GM21786 (cell line): ENCODE results near the gene KCTD15.
"Not testable (repeated sequence)": the region's sequence is repeated elsewhere in the genome, so short reads cannot be mapped to it uniquely, and the experiment has no call there.

ENCODE experiments used
- ATAC-seq: cut with Tn5 transposase; IDR thresholded peaks from one replicate; pipeline ENCODE4 v1.9.1; 2021; ENCODE audit not compliant: unreplicated experiment

KCTD15 gene

DNA sequence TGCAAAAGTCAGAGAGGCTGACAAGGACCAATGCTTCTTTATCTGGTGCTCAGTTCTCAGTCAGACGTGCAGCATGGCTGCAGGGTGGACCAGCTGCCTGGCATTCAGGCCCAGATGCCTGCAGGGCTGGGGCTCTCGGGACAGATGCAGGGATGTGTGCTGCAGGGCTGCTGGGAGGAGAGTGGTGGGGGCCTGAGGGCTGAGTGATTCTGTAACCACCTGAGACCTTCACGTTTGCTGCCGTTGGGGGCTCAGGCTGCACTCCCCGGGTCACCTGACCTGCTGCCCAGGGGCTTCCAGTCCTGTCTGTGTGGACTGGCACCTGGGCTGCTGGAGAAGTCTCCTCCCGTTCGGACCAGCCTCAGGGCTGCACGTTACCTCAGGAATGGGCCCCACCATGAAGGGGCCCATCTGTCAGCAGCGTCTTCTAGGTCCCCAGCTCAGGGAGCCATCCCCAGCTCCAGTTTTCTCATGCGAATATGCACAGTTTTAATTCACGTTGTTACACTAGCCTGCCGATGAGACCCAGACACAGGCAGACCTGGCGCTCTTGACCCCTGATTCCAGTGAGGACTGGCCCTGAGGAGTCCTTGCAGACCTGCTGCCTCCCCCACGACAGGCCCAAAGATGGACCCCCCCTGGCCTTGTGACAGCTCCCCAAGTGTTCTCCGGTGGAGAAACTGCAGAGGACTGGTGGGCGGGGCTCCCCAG, 16.9 kb downstream of the KCTD15 start:
- no peak for ATAC-seq

- no peak for ATAC-seq
Observed at GRCh38 chr19:33814181-33815165, 17.8 kb downstream of the KCTD15 start.

DNA sequence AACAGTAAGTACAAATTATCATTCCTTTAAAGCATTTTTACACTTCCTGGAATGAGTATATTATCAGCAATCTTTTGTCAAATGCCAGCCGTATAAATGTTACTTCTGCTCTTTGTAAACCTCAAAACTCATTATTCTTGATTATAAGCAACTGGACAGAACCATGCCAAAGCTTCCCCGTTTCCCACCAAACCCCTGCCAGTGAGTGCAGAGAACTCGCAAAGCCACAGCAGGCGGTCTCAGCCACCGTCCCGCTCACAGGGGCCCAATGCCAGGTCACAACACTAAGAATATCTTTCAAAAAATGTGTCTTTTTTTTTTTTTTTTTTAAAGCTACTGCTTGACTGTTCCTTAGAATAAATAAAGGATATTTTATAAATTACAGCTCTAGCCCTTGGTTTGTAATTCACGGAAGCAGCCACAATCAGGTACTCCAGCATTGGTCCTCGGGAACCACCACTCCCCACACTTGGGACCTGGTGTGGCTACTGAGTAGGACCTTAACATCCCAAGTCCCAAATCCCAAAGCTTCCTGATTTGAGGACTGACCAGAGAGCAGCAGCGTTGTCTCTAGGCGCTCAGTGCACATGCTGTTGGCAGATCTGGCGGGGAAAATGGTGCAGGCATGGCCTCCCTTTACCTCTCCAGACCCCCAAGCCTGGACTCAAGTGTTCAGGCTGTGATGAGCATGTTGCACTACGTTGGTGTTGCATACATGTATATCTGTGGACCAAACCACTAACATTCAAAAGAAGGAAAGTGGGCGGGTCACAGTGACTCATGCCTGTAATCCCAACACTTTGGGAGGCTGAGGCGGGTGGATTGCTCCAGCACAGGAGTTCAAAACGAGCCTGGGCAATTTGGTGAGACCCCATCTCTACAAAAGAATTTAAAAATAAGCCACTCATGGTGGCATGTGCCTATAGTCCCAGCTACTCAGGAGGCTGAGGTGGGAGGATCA, 19.0 kb downstream of the KCTD15 start:
- ATAC-seq, result no peak

DNA sequence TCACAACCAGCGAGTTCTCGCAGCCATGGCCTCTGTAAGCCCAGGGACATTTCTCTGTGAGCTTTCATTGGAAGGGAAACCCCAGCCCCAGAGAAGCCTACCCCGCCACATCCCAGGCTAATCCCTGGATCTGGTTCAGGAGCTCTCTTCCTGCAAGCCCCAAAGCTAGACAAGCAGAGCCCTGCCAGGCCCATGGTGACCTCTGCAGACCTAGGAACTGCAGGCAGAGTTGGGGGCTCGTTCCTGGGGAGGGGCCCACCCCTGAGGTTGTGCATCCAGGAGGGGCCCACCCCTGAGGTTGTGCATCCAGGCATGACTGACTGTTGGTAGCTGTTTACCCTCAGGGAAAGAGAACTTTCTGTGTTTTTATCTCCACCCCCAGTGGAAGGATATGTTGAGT, 21.7 kb downstream of the KCTD15 start:
- no peak for ATAC-seq

DNA sequence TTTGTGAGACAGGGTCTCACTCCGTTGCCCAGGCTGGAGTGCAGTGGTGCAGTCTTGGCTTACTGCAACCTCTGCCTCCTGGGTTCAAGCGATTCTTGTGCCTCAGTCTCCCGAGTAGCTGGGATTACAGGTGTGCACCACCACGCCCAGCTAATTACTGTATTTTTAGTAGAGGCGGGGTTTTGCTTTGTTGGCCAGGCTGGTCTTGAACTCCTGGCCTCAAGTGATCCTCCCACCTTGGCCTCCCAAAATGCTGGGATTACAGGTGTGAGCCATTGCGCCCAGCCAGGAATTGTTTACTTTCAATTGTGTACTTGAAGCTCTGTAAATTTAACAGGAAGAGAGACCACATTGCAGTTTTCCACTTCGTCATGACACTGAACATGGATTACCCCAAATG, 22.4 kb downstream of the KCTD15 start:
- not testable (repeated sequence) for ATAC-seq

- ATAC-seq, result no peak
Observed at GRCh38 chr19:33819506-33819879, 22.8 kb downstream of the KCTD15 start.

- ATAC-seq, result no peak
Observed at GRCh38 chr19:33819880-33820781, 23.5 kb downstream of the KCTD15 start.

DNA sequence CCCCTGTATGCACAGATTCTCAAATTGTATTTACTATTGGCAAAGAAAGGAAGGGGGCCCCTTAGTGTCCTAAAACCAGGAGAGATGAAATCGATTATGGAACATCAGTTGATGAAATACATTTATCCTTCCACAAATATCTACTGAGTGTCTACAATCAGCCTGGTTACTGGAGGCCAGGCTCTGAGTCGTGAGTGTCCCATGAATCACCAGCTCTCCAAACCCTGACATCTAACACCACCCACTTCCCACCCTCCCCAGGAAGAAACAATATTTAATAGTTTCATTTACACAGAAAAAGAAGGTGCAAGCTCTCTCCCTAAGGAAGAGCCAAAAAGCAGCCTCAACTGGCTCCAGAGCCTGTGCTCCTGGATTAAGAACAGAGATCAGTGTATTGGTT, 25.2 kb downstream of the KCTD15 start:
- ATAC-seq, result no peak

- ATAC-seq, result no peak
Observed at GRCh38 chr19:33823341-33823740, 26.7 kb downstream of the KCTD15 start.

DNA sequence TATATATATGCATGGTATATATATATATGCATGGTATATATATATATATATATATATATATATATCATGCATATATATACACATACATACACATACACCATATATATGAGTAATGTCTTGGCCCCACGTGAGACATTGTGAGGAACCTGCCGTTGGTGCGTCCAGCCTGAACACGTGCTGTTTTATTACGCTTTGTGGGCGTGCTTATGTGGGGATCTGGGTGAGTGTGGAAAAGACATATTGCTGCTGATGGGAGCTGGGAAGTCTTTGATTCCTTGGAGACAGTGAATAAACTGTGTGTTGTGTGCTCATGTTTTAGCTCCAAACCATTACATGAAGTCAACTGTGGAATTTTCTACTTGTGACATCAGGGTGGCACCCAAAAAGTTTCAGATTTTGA, 28.9 kb downstream of the KCTD15 start:
- ATAC-seq, result no peak

DNA sequence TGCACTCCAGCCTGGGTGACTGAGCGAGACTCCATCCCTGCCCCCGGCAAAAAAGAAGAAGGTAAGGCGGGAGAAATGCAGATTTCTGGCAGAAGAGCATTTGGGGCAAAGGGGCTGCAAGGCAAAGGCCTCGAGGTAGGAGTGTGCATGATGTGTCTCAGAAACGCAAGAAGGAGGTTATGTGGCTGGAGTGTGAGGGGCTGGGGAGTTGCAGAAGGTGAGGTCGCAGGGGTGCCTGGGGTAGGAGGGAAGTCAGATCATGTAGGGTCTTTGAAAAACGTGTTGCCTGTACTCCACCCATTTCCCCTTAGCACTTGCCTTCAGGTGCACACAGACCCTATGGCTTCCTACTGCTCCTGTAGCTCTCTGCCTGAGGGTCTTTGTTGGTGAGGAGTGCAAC, 29.9 kb downstream of the KCTD15 start:
- no peak for ATAC-seq

- ATAC-seq, result no peak
Observed at GRCh38 chr19:33828266-33829075, 31.8 kb downstream of the KCTD15 start.

DNA sequence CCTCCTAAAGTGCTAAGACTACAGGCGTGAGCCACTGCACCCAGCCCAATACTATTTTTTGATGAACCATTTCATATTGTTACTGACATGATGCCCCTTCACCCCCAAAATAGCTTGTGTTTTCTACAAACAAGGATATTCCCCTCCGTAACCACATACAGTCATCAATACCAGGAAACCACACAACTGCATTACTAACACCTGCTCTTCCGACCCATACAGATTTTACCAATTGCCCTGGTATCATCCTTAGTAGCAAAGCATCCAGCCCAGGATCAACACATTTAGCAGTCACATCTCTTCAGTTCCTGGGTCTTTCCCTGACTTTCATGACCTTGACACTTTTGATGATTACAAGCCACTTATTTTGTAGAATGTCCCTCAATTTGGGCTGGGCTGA, 33.6 kb downstream of the KCTD15 start:
- no peak for ATAC-seq

- no peak for ATAC-seq
Observed at GRCh38 chr19:33831825-33832224, 35.2 kb downstream of the KCTD15 start.

- no peak for ATAC-seq
Observed at GRCh38 chr19:33832633-33833032, 36.0 kb downstream of the KCTD15 start.

- ATAC-seq, result no peak
Observed at GRCh38 chr19:33840382-33840781, 43.7 kb downstream of the KCTD15 start.

DNA sequence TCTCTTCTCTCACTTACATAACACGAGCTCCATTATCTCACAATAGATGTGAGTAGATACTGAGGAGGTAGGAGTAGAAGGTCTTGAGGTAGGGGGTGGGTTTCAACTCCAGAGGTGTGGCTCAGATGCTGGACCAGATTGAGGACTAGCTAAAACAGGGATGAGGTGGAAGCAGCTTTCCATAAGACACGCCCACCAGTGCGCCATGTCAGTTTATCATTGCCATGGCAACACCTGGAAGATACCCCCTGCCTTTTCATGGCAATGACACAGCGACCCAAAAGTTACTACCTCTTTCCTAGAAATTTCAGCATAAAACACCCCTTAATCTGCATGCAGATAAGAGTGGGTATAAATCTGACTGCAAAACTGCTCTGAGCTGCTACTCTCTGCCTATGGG, 44.1 kb downstream of the KCTD15 start:
- ATAC-seq, result no peak

DNA sequence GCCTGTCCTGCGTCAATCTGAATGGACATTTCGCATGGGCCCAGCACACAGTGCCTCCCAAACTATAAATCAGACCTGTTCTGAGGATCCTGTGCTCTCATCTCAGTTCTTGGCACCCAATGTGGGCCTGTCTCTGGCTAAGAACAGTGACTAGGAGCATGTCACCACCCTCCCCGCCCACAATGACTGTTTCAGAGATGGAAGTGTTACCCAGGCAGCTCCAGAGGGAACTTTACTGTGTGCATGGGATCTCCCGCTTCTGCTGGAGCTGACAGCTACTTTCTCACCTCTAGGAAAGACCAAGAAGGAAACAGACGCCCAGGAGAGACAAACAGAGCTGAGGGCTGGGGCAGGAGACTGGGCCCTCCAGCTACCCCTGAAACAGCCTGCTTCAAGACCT, 45.0 kb downstream of the KCTD15 start:
- ATAC-seq, result no peak

DNA sequence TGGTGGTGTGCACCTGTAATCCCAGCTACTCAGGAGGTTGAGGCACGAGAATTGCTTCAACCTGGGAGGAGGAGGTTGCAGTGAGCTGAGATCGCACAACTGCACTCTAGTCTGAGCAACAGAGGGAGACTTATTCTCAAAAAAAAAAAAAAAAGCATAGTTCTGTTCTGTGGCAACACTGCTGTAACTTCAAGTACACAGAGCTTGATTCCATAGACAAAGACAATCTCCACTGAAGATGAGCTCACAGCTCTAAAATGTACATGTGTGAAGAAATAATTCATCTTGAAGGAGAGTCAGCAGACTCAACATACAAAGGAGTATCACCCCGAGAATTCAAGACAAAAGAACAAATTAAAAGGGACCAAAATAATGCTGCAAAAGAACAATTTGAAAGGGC, 47.8 kb downstream of the KCTD15 start:
- ATAC-seq, result no peak
